Spleen (tissue), 11 donors: ENCODE data around the gene RPL19. TPM values are rescaled to one million over a fixed set of nuclear protein-coding genes. Genes with fewer than 3 reads are reported as not detected.

ENCODE experiments used
- DNase-seq: peaks from one replicate; pipeline ENCODE4 v3.0.0-alpha.2; 2020
- H3K27ac ChIP-seq, 8 donors: fragments of 200-600 bp; sonication (generic) in 7 of 8; 1 replicate in 4 of 8; 2 replicates in 4 of 8; pipeline versions ENCODE4 v1.5.0 to v1.8.0; 2016 to 2021; ENCODE audit warnings: inconsistent platforms in 4 of 8, mild to moderate bottlenecking in 4 of 8, moderate library complexity in 1 of 8
- H3K27me3 ChIP-seq, 7 donors: fragments of 200-600 bp; sonication (generic) in 6 of 7; replicated peaks in 1 of 7; 1 replicate in 4 of 7; 2 replicates in 3 of 7; pipeline versions ENCODE4 v1.5.0 to v1.8.0; 2016 to 2021; ENCODE audit warnings: inconsistent platforms in 3 of 7, mild to moderate bottlenecking in 1 of 7
- H3K36me3 ChIP-seq, 6 donors: fragments of 200-600 bp; sonication (generic) in 5 of 6; 1 replicate in 4 of 6; 2 replicates in 2 of 6; pipeline versions ENCODE4 v1.5.0 to v1.8.0; 2016 to 2021; ENCODE audit warnings: inconsistent platforms in 2 of 6
- H3K4me1 ChIP-seq, 6 donors: fragments of 200-600 bp; sonication (generic) in 5 of 6; 1 replicate in 3 of 6; 2 replicates in 3 of 6; pipeline versions ENCODE4 v1.5.0 to v1.8.0; 2016 to 2021; ENCODE audit warnings: inconsistent platforms in 3 of 6
- H3K4me3 ChIP-seq, 8 donors: fragments of 200-600 bp; sonication (generic) in 7 of 8; 1 replicate in 4 of 8; 2 replicates in 4 of 8; pipeline versions ENCODE4 v1.5.0 to v1.8.0; 2016 to 2021; ENCODE audit warnings: inconsistent platforms in 4 of 8, mild to moderate bottlenecking in 4 of 8, moderate library complexity in 2 of 8
- H3K9me3 ChIP-seq, 8 donors: fragments of 200-600 bp; sonication (generic) in 7 of 8; 1 replicate in 4 of 8; 2 replicates in 4 of 8; pipeline versions ENCODE4 v1.5.0 to v1.8.0; 2016 to 2021; ENCODE audit warnings: inconsistent platforms in 4 of 8
- CTCF ChIP-seq, 11 experiments: fragments of 200-600 bp in 7 of 11; fragments of 450-650 bp in 4 of 11; sonication (generic) in 4 of 11; IDR thresholded peaks in 8 of 11; conservative IDR thresholded peaks in 3 of 11; 1 replicate in 7 of 11; 2 replicates in 4 of 11; pipeline versions ENCODE4 v1.4.0 to v1.8.0; 2016 to 2021; ENCODE audit warnings: antibody characterized with exemption in 11 of 11, inconsistent platforms in 4 of 11, mild to moderate bottlenecking in 1 of 11
- POLR2A ChIP-seq, 3 donors: fragments of 450-650 bp; IDR thresholded peaks; one replicate each; pipeline ENCODE4 v1.5.1; 2017; ENCODE audit warnings: antibody characterized with exemption in 3 of 3, mild to moderate bottlenecking in 1 of 3
- POLR2AphosphoS5 ChIP-seq, 3 donors: sonication (generic); formaldehyde crosslinking; IDR thresholded peaks; one replicate each; pipeline ENCODE4 v1.5.1; 2017; ENCODE audit warnings: antibody characterized with exemption in 3 of 3
- WGBS, 5 donors: extraction: QIAGEN DNeasy Blood & Tissue Kit in 3 of 5; methylation state at CpG; one replicate each; pipeline versions ENCODE4 v1.1.5 to v1.1.7; 2013 to 2018; 5-methylcytosine and 5-hydroxymethylcytosine counted together
- intact Hi-C: fragments of 100-400 bp; cut with DNase I; formaldehyde crosslinking; loops from one replicate; pipeline ENCODE4 v1.15.0; 2023; ENCODE audit warnings: low total_unique reads
- polyA plus RNA-seq, 3 donors: library from polyadenylated mRNA; stranded (reverse); fragments of 200-250 nt; gene quantifications; one replicate each; pipeline ENCODE4 v1.2.1, GENCODE V29; 2013
- total RNA-seq, 7 donors: library from RNA; depleted of rRNA in 3 of 7; stranded (reverse); fragments of >200 nt in 3 of 7; fragmentation: NEBNext Ultra II Directional in 4 of 7; extraction: Animal tissue kit (Norgen Biotek cat#: 25700) in 4 of 7; gene quantifications; one replicate each; pipeline versions ENCODE4 v1.1.0 to v1.2.1, GENCODE V29; 2016 to 2021
- donor health status: healthy with polysubstance abuse.
- donor health status: DM: no; HTN: no; CAD: no; lungs with moderate emphysema.
- donor health status: DM: no; HTN: no; CAD: no.
- donor health status: Bipolar disorder and iron deficiency.
- donor health status: healthy.
- donor health status: DM: no; HTN: no; CAD: no.
- donor health status: DM: yes; HTN: yes; CAD: no.

Gene RPL19
- total and polyA plus RNA-seq, 10 donors: 1,504 to 7,360 (median 3,641) TPM

- Histone ChIP-seq H3K4me1 (peaks cover 15 to 25% (median 24%) of the 10 kb centered on the region in 6 donors), H3K4me3 (peak overlapping the region in 3 of 8 donors; percentile 38 to 68 (median 41))
- WGBS, 5 donors: 38 to 47% (median 42%) methylated on average over 33 of the region's 33 CpGs
Observed at GRCh38 chr17:39223907-39224777, 24.1 kb downstream of the RPL19 start.

GRCh38 chr17:39224778-39225307, 24.8 kb downstream of the RPL19 start:
- H3K4me3 ChIP-seq: peak overlapping the region in 7 of 8 donors; percentile 24 to 68 (median 38)
- peaks cover 9 to 76% (median 50%) of the 10 kb centered on the region in 7 donors for H3K27me3 ChIP-seq
- H3K4me1 ChIP-seq: peaks cover 15 to 25% (median 24%) of the 10 kb centered on the region in 6 donors
- TF ChIP-seq CTCF (IDR thresholded peaks at IDR 0.05 in 8 of 11, conservative IDR thresholded peaks at IDR 0.05 in 3 of 11) (peak in 1 of 11 experiments; percentile 10), POLR2AphosphoS5 (IDR thresholded peaks at IDR 0.05) (no peak)
- 1 to 5% (median 3%) methylated on average over 32 to 68 of the region's 68 CpGs for WGBS, 5 donors
- no peak overlapping the region for H3K27ac ChIP-seq
- no peaks in the 10 kb centered on the region for H3K36me3 ChIP-seq
- intact Hi-C loops: no loop called here
- no peaks in the 10 kb centered on the region for H3K9me3 ChIP-seq
- DNase-seq: no peak

More at GRCh38 chr17:39223907-39224777, 24.1 kb downstream of the RPL19 start:
- Histone ChIP-seq H3K9me3 (no peaks in the 10 kb centered on the region), H3K36me3 (no peaks in the 10 kb centered on the region), H3K27me3 (peaks cover 9 to 75% (median 44%) of the 10 kb centered on the region in 7 donors), H3K27ac (no peak overlapping the region)
- TF ChIP-seq POLR2A (IDR thresholded peaks at IDR 0.05): no peak
- no peak for TF ChIP-seq CTCF (IDR thresholded peaks at IDR 0.05 in 8 of 11, conservative IDR thresholded peaks at IDR 0.05 in 3 of 11)
- no peak for TF ChIP-seq POLR2AphosphoS5 (IDR thresholded peaks at IDR 0.05)
- DNase-seq: no peak
- intact Hi-C loops: no loop called here

- no peaks in the 10 kb centered on the region for H3K36me3 ChIP-seq
- peaks cover 15 to 25% (median 24%) of the 10 kb centered on the region in 6 donors for H3K4me1 ChIP-seq
- H3K9me3 ChIP-seq: no peaks in the 10 kb centered on the region
- no peak within 1 kb of the TSS for H3K27ac ChIP-seq
- peak within 1 kb of the TSS; percentile 8 to 68 (median 36) for H3K4me3 ChIP-seq
- intact Hi-C loops: no loop called here
- TF ChIP-seq POLR2AphosphoS5 (IDR thresholded peaks at IDR 0.05) (no peak), POLR2A (IDR thresholded peaks at IDR 0.05) (no peak), CTCF (IDR thresholded peaks at IDR 0.05 in 8 of 11, conservative IDR thresholded peaks at IDR 0.05 in 3 of 11) (no peak)
- H3K27me3 ChIP-seq: peaks cover 9 to 80% (median 50%) of the 10 kb centered on the region in 7 donors
- WGBS, 5 donors: 0 to 2% (median 1%) methylated on average over 24 to 63 of the region's 71 CpGs
- peak; percentile 77 for DNase-seq
Observed at GRCh38 chr17:39225308-39225958, 25.4 kb downstream of the RPL19 start, which contains the start of gene STAC2. Gene STAC2 (minus strand): TSS chr17:39225945. CDS start chr17:39225502, 443 bp downstream.
